ENCODE results near the gene STEAP4.

- TF ChIP-seq CTCF (conservative IDR thresholded peaks at IDR 0.05; ENCODE audit: low read depth in 2 of 2) (no peak), EZH2 (IDR thresholded peaks at IDR 0.05; ENCODE audit: low read depth, unreplicated experiment) (no peak), POLR2AphosphoS5 (IDR thresholded peaks at IDR 0.05; ENCODE audit: low read depth) (no peak), EZH2phosphoT487 (IDR thresholded peaks at IDR 0.05; ENCODE audit: unreplicated experiment) (no peak), CREB1 (CRISPR knock-in tag; IDR thresholded peaks at IDR 0.05; ENCODE audit: low read depth) (no peak), JUNB (IDR thresholded peaks at IDR 0.05; ENCODE audit: unreplicated experiment) (no peak), STAT1 (IDR thresholded peaks at IDR 0.05; ENCODE audit: unreplicated experiment) (no peak)
- TF ChIP-seq, protein P1, sequence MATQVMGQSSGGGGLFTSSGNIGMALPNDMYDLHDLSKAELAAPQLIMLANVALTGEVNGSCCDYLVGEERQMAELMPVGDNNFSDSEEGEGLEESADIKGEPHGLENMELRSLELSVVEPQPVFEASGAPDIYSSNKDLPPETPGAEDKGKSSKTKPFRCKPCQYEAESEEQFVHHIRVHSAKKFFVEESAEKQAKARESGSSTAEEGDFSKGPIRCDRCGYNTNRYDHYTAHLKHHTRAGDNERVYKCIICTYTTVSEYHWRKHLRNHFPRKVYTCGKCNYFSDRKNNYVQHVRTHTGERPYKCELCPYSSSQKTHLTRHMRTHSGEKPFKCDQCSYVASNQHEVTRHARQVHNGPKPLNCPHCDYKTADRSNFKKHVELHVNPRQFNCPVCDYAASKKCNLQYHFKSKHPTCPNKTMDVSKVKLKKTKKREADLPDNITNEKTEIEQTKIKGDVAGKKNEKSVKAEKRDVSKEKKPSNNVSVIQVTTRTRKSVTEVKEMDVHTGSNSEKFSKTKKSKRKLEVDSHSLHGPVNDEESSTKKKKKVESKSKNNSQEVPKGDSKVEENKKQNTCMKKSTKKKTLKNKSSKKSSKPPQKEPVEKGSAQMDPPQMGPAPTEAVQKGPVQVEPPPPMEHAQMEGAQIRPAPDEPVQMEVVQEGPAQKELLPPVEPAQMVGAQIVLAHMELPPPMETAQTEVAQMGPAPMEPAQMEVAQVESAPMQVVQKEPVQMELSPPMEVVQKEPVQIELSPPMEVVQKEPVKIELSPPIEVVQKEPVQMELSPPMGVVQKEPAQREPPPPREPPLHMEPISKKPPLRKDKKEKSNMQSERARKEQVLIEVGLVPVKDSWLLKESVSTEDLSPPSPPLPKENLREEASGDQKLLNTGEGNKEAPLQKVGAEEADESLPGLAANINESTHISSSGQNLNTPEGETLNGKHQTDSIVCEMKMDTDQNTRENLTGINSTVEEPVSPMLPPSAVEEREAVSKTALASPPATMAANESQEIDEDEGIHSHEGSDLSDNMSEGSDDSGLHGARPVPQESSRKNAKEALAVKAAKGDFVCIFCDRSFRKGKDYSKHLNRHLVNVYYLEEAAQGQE (IDR thresholded peaks at IDR 0.05; ENCODE audit: unreplicated experiment), result no peak
- TF ChIP-seq, protein P2, sequence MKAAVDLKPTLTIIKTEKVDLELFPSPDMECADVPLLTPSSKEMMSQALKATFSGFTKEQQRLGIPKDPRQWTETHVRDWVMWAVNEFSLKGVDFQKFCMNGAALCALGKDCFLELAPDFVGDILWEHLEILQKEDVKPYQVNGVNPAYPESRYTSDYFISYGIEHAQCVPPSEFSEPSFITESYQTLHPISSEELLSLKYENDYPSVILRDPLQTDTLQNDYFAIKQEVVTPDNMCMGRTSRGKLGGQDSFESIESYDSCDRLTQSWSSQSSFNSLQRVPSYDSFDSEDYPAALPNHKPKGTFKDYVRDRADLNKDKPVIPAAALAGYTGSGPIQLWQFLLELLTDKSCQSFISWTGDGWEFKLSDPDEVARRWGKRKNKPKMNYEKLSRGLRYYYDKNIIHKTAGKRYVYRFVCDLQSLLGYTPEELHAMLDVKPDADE (IDR thresholded peaks at IDR 0.05), result no peak
These were observed 23.1 kb upstream of the STEAP4 start for GRCh38 chr7:88329532-88330463.

Measured in GM23338 (cell line).